Measurements from ENCODE around the gene TPRG1.

GRCh38 chr3:189238071-189238470 is 66.3 kb downstream of the TPRG1 start:
- TF ChIP-seq CTCF (IDR thresholded peaks at IDR 0.05) (no peak), EP300 (IDR thresholded peaks at IDR 0.05) (no peak), POLR2A (IDR thresholded peaks at IDR 0.05) (no peak), POLR2AphosphoS5 (IDR thresholded peaks at IDR 0.05) (no peak)

All from gastroesophageal sphincter (tissue), 3 donors.